Stimulated activated CD4-positive, alpha-beta T cell treated with anti-CD3 and anti-CD28 coated beads, TNF-alpha, amount 100 ng/mL, for 48 hours (primary cell): ENCODE results near the gene EID1.
A peak's percentile ranks its signal among the peaks of the same experiment; 100 is the strongest.
"Not testable (repeated sequence)": the region's sequence is repeated elsewhere in the genome, so short reads cannot be mapped to it uniquely, and the experiment has no call there.

Source experiments
- DNase-seq, 3 donors: peaks; one replicate each; pipeline ENCODE4 v3.0.0-alpha.2; 2020; ENCODE audit warnings: low read depth in 3 of 3

Gene EID1

DNA sequence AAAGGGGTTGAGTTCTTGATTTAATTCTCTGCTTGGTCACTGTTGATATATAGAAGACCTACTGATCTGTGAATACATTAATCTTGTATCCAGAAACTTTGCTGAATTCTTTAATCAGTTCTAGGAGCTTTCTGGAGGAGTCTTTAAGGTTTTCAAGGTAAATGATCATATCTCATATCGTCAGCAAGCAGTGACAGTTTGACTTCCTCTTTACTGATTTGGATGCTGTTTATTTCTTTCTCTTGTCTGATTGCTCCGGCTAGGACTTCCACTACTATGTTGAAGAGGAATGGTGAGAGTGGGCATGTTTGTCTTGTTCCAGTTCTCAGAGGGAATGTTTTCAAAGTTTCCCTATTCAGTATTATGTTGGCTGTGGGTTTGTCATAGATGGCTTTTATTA is 31.4 kb downstream of the EID1 start:
- not testable (repeated sequence) for DNase-seq

DNA sequence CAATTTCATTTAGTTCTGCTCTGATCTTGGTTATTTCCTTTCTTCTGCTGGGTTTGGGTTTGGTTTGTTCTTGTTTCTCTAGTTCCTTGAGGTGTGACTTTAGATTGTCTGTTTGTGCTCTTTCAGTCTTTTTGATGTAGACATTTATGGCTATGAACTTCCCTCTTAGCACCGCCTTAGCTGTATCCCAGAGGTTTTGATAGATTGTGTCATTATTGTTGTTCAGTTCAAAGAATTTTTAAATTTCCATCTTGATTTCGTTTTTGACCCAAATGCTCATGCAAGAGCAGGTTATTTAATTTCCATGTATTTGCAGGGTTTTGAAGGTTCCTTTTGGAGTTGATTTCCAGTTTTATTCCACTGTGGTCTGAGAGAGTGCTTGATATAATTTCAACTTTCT is 32.6 kb downstream of the EID1 start:
- DNase-seq, result not testable (repeated sequence)

DNA sequence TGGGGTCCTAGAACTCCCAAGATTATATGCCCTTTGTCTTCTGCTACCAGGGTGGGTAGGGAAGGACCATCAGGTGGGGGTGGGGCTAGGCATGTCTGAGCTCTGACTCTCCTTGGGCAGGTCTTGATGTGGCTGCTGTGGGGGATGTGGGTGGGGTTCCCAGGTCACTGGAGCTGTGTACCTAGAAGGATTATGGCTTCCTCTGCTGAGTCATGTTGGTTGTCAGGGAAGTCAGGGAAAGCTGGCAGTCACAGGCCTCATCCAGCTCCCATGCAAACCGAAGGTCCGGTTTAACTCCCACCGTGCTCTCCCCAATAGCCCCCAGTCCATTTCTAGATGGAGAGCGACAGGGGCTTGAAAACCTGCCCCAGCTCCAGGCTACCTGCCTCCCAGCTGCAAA is 35.2 kb downstream of the EID1 start:
- no peak for DNase-seq

GRCh38 chr15:48914717-48915116 is 36.8 kb downstream of the EID1 start:
- DNase-seq, result no peak

DNA sequence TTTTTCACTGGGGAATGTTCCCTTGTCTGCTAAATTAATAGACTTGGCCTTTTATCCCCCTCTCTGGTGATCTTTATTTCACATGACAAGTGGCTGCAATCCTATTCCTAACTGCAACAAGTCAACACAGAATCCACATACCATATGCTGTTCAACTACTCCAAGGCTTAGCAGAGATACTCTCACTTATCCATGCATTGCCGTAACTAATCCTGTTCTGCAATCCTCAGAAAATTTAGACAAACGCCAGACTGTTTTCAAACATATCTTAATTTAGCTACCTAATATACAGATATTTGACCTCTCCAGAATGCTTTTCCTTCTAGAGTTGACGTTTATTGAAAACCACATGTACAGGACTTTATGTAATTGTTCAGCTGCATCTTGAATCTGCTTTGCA is 37.9 kb downstream of the EID1 start:
- no peak for DNase-seq

- no peak for DNase-seq
These were observed 38.8 kb downstream of the EID1 start for GRCh38 chr15:48916721-48917120.

DNA sequence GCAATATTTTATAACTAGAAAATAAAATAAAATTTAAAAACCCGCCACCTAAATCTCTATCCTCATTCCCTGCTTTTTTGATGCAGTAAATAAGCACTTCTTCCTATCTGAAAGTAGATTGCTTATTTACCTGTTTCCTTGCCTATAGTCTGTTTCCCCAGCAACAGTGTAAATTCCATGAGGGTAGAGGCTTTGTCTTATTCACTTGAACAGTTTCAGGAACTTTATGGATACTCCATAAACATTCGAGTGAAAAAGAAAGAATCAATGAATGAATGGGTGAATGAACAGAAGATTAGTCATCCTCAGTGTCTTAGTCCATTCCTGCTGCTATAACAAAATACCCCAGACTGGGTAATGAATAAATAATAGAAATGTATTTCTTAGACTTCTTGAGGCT is 44.1 kb downstream of the EID1 start:
- no peak for DNase-seq

DNA sequence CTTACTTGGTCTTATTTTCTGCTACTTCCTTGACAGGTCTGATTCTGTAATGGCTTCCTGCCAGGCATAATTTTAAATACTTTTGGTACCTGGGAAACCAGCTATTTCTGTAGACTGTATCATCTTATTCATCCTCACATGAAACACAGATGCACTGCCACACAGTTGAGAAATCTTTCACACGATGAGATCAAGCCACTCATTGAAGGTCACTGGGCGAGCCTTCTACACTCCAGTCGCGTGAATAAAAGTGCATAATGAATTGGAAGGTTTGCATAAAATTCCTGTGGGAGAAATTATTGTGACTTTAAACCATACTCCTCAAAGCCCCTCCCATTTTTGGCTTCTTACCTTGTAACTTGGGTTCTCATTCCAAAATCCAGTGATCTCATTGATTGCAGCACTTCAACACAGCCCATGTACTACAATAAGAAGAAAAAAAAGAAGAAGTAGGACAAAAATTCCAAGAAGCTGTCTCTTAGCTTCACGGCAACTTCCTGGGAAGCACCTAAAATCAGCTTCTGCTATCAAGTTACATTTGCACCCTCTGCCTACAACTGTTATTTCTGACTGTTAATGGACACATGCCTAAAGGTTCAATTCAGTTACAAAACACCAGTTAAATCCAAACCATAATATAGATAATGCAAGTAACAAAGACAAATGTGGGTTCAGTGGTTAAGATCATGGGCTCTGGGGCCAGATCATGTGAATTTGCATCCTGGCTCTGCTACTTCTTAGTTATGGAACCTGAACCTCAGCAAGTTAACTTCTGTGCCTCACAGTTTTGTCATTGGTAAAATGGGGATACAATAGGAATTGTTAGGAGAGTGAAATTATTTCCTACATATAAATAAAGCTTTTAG is 46.8 kb downstream of the EID1 start:
- DNase-seq, result no peak

GRCh38 chr15:48925714-48926223 is 47.8 kb downstream of the EID1 start:
- DNase-seq, result no peak

- peak in 2 of 3 donors; percentile 35 to 48 for DNase-seq
These were observed 51.1 kb downstream of the EID1 start for GRCh38 chr15:48928877-48929538.

DNA sequence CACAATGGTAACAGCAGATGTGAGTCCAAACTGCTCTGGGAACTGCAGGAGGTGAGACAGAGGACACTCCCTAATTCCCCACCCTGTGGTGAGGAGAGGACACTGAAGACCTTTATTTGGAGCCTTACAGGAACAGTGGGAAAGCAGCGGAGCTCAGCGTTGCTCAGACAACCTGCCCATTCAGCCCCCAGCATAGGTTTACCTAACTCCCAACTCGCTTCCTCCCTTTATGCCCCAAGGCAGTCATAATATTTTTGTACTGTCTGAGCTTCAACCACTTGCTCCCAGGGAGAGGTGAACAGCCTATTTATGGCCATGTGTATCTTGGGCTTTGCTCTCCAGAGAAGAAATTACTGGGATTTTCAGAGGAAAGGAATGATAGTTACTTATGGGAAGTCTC is 51.7 kb downstream of the EID1 start:
- no peak for DNase-seq
